GM19395 (cell line): ENCODE measurements around the gene ZNF264.
A peak's percentile ranks its signal among the peaks of the same experiment; 100 is the strongest.
"Not testable (repeated sequence)": the region's sequence is repeated elsewhere in the genome, so short reads cannot be mapped to it uniquely, and the experiment has no call there.

Experiments used
- ATAC-seq: cut with Tn5 transposase; IDR thresholded peaks from one replicate; pipeline ENCODE4 v1.9.1; 2021; ENCODE audit warnings: mild to moderate bottlenecking, moderate library complexity; ENCODE audit not compliant: unreplicated experiment

Gene ZNF264

DNA sequence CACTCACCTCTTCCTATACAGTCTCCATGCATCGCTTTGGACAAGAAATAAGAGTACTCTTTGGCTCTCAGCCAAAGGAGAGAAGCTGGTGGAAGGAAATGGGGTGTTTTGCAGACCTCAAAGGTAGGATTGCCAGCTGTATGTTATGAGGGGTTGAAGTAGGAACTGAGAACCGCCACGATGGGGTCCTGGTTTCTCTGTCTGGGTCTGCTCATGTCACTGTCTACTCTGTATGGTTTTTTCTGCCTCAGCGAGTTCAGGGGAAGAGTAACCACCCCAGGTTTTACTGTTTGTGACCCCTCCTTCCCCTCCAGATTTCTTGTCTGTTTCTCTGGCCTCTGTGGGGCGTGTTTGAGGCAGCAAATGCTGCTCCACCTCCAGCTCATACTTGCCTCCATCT lies 53.2 kb downstream of the ZNF264 start:
- ATAC-seq = no peak

DNA sequence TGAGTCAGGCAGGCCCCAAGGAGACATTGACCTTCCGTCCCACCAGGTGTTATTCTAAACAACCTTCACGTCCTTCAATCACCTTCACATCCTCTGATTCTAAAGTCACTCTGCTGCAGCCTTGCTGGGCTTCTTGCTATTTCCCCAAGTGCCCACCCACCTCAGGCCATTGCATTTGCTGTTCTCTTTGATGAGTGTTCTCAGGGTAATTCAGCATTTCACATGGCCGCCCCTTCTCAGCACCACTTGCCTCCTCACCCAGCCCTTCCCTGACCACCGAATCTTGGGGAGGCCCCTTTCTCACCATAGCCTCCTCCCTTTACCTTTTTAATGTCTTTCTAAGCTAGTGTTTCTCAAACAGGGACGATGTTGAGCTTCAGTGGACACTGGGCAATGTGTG lies 53.8 kb downstream of the ZNF264 start:
- no peak for ATAC-seq

DNA sequence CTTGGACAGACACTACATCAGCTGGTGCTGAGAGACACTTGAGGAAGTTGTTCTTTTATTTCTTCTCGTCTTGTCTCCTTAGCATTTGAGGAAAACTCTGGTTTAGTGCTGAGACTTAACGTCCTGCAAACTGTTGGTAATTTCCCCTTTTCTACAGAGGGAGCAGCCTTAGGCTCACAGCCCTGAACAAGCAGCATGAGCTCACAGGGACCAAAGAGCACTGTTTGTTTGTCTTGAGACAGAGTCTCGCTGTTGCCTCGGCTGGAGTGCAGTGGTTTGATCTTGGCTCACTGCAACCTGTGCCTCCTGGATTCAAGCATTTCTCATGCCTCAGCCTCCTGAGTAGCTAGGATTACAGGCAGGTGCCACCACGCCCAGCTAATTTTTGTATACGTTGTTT lies 54.7 kb downstream of the ZNF264 start:
- ATAC-seq = no peak

DNA sequence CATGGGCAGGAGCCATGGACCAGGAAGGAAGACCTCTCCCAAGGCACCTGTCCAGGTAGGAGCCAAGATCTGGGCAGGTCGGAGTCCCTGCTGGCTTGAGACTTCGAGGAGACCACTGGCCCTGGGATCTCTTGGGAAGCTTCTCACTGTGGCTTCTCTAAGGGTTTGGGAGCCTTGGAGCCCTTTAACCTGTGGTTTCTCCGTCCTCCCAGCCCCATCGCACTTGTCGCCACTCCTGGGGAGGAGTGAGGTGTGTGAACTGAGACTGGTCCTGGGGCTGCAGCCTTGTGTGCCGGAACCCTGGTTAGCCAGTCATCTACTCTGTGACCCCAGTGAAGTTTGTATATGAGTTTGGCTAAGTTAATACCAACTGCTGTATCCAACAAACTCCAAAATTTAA lies 57.3 kb downstream of the ZNF264 start:
- no peak for ATAC-seq

DNA sequence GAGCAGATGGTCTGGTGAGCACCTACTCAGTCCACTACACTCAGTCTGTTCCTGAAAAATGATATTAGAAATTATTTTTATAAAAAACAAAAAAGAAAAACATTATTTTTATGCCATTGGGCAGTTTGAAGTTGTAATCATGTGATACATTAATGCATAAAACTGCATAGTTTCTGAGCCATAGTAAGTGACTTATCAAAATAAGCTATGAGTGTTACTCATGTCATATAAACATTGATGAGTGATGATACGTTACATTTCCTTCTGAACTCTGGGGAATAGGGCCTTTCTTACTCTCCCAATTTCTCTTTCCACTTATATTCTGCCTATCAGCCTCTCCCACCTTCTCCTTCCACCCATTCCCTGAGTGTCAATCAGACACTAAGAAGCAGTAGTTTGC lies 58.0 kb downstream of the ZNF264 start:
- no peak for ATAC-seq

DNA sequence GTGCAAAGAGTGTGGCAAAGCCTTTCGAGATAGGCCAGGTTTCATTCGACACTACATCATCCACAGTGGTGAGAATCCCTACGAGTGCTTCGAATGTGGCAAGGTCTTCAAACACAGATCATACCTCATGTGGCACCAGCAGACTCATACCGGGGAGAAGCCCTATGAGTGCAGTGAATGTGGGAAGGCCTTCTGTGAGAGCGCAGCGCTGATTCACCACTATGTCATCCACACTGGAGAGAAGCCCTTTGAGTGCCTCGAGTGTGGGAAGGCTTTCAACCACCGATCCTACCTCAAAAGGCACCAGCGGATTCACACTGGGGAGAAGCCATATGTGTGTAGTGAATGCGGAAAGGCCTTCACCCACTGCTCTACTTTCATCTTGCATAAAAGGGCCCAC lies 62.5 kb downstream of the ZNF264 start:
- not testable (repeated sequence) for ATAC-seq

DNA sequence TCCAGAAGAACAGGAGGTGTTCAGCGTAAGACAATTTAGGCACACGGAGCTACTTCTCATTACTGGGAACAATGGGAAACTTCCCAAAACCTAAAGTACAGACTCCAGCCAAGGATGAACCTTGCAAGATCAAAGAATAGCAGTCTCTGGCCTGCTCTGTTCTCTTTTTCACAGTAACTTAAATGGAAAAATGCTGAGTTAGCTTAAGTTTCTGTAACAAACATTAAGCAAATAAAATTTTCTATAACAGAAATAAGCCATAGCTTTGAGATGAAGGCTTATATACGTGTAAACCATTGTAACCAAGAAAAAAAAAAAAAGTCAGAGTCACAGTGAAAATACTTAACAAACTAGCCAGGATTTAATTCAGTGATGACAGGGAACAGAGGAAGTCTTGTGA lies 70.7 kb downstream of the ZNF264 start:
- no peak for ATAC-seq

DNA sequence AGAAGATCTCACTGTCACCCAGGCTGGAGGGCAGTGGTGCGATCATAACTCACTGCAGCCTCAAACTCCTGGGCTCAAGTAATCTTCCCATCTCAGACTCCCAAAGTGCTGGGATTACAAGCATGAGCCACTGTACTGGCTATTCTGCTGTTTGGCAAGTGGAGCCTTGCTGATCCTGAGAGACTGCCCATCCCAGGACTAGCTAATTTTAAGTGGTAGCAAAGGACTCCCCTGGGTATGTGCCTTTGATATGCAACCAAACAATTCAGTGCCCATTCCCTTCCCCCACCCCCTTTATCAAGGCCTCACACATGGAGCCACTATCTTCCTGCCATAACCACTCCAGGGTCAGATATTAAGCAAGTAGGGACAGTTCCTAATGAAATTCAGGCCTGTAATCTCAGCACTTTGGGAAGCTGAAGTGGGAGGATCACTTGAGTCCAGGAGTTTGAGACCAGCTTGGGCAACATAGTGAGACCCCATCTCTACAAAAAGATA lies 72.0 kb downstream of the ZNF264 start:
- no peak for ATAC-seq

DNA sequence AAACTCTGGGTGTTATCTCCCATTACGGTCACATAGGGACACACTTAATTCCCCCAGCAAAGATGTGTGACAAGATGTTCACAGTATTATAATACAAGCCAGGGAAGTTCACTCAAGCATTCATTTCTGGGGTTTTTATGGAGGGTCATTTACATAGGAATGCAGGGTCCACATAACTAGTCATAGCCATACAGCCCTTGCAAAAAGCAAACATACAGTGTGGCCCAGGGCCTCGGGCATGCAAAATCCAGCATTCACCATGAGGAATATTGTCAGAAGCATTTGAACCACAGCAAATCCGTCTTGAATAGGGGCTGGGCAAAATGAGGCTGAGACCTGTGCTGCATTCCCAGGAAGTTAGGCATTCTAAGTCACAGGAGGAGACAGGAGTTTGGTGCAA lies 76.0 kb downstream of the ZNF264 start:
- ATAC-seq = no peak

DNA sequence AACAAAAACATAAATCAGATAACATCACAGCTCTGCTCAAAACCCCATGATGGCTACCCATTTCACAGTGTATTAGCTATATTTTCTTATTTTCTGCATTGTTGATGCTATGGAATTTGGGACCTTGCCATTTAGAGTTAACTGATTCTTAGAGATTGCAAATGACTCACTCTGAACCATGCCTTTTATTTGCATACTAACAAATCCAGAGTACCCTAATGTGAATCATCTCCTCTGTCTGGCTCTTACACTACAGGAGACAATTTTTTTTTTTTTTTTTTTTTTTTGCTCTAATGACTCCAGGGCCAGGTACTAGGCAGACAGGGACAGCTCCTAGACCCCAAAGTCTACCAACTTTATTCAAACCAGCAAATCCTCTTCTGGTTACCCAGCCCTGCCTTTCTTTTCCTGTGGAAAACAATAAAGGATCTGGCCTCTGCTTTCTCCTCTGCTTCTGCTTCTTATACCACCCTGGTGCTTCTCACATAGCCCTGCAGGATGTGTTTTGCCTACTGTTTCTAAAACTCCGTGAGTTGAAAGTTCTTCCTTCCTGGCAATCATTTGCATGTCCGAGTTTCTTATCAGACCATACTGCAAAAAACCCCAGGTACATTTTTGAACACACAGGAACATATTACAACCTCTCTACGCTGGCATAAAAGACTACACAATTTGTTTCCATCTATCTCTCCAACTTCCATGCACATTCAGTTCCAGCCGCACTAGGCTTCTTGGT lies 78.4 kb downstream of the ZNF264 start:
- ATAC-seq = peak; percentile 45

DNA sequence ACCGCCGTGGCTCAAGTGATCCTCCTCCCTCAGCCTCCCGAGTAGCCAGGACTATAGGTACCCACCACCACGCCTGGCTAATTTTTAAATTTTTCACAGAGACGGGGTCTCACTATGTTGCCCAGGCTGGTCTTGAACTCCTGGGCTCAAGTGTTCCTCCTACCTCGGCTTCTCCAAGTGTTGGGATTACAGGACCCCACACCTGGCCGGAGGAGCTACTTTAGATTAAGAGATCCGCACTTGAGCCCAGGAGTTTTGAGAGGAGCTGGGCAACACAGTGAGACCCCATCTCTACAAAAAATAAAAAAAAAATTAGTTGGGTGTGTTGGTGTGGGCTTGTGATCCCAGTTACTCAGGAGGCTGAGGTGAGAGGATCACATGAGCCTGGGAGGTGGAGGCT lies 80.0 kb downstream of the ZNF264 start:
- no peak for ATAC-seq
